Amniotic epithelial cell (primary cell): ENCODE results near the gene FAM3A.

ENCODE experiments used
- DNase-seq: peaks from one replicate; pipeline ENCODE4 v3.0.0-alpha.2; 2010; ENCODE audit warnings: low read depth

Gene FAM3A

GRCh38 chrX:154458954-154459778, 56.9 kb downstream of the FAM3A start:
- no peak for DNase-seq

- no peak for DNase-seq
Observed at GRCh38 chrX:154458116-154458953, 57.7 kb downstream of the FAM3A start, which contains the start of gene PLXNA3. Gene PLXNA3, plus strand, starts transcription at chrX:154458281. Its CDS starts 1,903 bp downstream, at chrX:154460184.

- DNase-seq: no peak
Observed at GRCh38 chrX:154457491-154458115, 58.4 kb downstream of the FAM3A start.
